CD4-positive, alpha-beta T cell treated with Interleukin-17A for 4 hours (primary cell): ENCODE measurements around the gene MUC20.
"Not testable (repeated sequence)": the region's sequence is repeated elsewhere in the genome, so short reads cannot be mapped to it uniquely, and the experiment has no call there.

ENCODE experiments used
- DNase-seq: peaks from one replicate; pipeline ENCODE4 v3.0.0-alpha.2; 2020; ENCODE audit warnings: mixed read lengths

Gene MUC20

GRCh38 chr3:195757438-195757770 lies 36.6 kb downstream of the MUC20 start:
- DNase-seq, result no peak

DNA sequence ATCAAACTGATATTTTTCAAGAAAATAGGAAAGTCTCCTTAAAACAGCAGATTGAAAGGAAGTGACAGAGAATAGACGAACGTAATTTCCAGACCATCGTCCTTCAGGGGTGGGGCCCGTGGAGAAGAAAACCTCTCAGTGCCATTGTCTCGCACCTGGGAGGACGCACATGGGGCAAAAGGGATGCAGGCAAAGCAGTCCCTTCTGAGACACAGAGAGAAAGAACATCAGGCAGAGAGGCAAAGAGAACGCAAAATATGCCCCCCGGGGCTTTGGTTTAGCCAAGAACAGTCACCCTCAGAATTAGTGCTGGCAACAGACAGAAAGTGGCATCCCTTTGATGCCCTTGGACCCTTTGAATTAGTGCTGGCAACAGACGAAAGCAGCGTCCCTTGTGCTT lies 37.0 kb downstream of the MUC20 start:
- DNase-seq, result no peak

- DNase-seq, result no peak
Observed at GRCh38 chr3:195758721-195759353, 38.1 kb downstream of the MUC20 start.

DNA sequence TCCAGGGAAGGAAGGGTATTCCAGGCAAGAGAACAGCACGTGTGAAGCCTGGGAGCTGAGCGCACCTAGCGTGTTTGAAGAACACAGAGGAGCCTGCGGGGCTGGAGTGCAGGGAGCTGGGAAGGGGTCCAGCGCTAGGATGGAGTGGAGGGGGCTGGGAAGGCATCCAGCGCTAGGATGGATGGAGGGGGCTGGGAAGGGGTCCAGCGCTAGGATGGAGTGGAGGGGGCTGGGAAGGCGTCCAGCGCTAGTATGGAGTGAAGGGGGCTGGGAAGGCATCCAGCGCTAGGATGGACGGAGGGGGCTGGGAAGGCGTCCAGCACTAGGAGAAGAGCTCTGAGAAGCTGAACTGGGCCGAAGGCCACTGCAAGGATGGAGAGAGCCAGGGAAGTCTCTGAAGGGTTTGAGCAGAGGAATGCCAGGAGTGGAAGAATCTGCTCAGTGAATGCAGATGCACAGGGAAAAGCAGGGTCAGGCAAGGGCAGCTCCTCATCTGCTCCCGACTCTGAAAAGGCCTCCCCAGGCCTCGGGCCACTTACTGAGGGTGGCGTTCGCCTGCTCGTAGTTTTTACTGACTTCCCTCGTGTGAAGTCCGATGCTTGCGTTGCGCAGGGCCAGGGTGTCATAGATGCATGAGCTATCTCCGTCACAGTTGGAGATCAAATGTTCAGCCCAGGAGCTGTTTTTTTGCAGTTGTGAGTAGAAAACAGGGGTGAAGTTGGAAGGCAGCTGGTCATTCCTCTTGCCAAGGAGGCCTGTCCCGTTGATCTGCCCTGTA lies 39.8 kb downstream of the MUC20 start:
- DNase-seq, result no peak

- no peak for DNase-seq
Observed at GRCh38 chr3:195761123-195761566, 40.4 kb downstream of the MUC20 start.

- DNase-seq, result no peak
Observed at GRCh38 chr3:195761567-195762248, 40.9 kb downstream of the MUC20 start.

- DNase-seq, result no peak
Observed at GRCh38 chr3:195762249-195762585, 41.4 kb downstream of the MUC20 start.

DNA sequence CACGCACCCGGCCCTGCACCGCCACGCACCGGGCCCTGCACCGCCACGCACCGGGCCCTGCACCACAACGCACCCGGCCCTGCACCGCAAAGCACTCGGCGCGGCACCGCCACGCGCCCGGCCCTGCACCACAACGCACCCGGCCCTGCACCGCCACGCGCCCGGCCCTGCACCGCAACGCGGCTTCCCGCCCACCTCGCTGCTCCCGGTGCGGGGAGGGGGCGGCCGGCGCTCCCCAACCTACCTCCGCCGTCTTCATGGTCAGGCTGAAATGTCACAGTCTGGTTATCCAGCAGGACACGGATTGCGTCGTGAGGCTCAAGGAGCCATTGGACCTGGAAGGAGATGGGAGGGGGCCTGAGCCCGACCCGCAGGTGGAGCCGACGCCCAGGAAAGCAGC lies 41.8 kb downstream of the MUC20 start:
- no peak for DNase-seq

DNA sequence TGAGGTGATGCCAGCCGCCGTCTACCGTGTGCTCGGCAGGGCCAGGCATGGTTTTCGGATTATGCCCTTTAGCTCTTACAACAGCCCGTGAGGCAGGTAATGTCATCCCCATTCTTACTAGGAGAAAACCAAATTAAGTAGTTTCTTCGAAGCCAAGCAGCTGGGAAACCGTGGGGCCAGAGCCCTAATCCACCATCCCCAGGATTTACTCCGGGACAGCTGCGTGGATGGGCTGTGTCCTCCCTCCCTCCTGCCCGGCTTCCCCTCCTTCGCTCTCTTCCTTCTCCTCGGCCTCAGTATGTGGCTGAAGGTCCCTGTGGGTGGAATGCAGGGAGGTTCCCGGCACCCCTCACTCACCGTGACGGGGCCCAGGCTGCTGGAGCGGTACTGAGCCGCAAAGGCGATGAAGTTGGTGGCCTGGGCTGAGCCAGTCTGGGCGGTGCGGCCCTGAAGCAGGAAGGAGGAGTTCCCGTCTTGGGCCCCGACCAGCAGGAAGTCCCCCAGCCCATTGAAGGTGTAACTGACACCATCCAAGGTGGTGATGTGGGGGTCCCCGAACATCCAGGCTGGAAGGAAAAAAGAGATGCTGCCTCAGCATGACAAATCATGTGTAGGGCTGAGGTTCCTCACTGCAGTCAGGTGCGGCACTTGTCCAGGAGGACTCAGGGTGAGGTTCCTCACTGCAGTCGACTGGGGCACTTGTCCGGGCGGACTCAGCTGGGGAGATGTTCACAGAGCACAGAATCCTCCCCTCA lies 42.5 kb downstream of the MUC20 start:
- no peak for DNase-seq

DNA sequence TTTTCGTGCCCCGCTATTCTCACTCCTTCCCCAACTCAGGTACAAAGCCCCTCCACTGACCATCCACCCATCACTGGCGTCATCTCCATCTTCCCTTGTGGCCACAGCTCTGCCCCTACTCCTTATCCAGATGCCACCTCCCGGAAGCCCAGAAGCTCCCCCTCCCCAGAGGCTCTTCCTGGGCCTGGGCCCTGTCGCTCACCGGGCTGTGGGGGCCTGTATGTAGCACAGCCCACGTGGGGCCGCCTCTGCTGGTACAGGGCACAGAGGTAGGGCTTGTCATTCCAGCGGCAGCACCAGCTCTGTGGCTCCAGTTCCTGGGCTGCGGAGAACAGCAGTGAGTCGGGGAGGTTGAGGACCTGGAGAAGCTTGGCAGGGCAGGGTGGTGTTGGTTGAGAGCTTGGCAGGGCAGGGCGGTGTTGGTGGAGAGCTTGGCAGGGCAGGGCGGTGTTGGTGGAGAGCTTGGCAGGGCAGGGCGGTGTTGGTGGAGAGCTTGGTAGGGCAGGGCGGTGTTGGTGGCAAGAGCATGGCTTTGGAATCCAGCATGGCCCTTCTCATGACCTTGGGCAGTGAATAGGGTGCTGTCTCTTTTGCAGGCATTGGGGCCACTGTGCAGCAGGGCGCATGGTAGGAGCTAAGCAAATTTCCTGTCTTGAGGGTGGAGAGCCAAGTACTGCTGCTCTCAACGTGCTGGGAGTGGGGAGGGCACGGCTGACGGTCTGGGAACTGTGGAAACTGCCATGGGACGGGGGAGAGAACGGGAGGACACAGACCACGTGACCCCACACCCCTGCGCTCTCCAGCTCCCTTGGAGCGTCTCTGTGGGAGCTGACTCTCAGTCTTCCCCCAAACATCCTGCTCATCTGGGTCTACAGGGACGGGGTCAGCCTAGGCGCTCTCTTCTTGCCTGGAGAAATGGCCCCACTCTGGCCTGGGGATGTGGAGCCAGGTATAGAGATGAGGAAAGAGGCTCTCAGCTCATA lies 43.4 kb downstream of the MUC20 start:
- no peak for DNase-seq

DNA sequence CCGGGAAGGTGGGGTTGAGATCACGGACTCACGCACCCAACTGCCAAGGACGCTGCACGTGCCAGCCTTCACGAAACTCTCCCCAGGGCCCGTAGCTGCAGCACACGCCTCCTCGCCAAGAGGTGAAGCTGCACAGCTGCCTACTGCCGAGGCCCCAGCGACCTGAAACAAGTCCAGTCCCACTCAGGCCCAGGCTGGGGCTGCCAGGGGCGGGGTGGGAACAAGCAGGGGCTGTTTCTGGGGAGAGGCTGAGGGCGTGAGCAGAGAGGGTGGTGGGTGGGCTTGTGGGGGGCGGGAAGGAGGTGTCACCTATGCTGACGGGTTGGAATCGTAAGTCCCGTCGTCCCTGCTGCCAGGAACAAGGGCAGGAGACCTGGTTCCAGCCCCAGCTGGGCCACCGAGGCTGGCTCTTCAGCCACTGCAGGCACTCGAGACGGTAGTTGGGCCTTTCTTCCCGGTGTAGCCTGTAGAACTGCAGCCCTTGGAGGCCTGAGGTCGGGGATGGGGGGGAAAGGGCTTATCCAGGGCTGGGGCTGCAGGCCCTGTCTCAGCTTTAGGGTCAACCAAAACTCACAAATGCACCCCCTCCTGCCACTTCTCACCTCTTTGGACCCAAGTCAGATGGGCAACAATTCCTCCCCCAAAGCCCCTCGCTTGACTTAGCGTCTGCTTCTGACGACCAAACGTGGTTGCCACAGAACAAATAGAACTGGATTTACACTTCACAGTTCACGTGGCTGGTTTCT lies 44.4 kb downstream of the MUC20 start:
- DNase-seq, result no peak

DNA sequence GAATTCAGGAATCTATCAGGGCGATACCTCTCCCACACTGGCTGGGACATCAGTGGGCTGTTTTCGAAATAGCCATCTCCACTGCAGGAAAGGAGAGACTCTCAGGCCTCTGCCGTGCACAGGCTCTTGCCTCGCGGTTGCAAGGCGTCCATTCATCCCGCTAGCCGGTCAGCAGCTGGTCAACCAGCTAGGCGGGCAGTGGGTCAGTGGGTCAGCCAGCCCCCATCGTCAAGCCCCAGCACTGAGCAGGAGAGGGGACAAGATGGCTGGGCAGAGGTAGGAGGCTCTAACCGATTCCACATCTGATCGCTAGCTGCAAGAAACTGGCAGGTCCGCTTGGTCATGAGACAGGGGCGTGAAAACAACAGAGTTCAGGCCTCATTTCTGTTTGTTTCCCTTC lies 45.9 kb downstream of the MUC20 start:
- DNase-seq, result no peak

- no peak for DNase-seq
Observed at GRCh38 chr3:195767792-195768191, 47.0 kb downstream of the MUC20 start.

DNA sequence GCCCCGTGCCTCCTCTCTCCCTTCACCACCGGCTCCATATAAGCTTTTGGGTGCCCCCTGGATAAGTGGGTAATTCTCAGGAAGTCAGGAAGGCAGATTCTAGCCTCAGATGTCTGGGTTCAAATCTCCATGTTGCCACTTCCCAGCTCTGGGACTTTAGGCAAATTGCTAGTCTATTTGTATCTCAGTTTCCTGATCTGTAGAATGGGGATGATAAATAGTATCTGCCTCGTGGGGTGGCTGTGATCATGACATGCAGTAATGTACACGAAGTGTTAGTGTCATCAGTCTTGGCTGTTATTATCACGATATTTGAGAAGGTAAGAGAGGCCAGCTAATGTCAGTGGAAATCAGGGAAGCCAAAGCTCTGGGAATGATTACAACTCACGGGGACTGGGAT lies 47.6 kb downstream of the MUC20 start:
- no peak for DNase-seq

DNA sequence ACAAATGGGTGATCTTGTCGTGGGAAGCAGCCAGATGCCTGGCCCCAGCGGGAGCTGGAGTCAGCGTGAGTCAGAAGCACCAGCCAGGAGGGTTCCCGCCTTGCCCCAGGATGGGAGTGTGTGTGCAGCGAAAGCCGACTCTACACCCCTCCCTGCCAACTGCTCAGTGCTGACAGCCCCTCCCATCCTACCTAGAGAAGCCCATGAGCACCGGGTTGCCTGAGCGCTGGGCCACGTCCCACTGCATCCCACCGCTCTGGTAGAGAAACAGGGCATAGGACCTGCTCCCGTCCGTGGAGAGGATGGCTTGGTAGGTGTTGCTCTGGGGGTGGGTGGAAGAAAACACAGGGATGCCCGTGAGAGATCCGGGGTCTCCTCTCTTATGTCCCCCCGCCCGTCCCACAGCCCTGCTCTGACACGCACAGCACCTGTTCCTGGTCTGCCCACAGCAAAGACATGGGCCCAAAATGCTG lies 48.1 kb downstream of the MUC20 start:
- no peak for DNase-seq

- no peak for DNase-seq
Observed at GRCh38 chr3:195769551-195769950, 48.8 kb downstream of the MUC20 start.

DNA sequence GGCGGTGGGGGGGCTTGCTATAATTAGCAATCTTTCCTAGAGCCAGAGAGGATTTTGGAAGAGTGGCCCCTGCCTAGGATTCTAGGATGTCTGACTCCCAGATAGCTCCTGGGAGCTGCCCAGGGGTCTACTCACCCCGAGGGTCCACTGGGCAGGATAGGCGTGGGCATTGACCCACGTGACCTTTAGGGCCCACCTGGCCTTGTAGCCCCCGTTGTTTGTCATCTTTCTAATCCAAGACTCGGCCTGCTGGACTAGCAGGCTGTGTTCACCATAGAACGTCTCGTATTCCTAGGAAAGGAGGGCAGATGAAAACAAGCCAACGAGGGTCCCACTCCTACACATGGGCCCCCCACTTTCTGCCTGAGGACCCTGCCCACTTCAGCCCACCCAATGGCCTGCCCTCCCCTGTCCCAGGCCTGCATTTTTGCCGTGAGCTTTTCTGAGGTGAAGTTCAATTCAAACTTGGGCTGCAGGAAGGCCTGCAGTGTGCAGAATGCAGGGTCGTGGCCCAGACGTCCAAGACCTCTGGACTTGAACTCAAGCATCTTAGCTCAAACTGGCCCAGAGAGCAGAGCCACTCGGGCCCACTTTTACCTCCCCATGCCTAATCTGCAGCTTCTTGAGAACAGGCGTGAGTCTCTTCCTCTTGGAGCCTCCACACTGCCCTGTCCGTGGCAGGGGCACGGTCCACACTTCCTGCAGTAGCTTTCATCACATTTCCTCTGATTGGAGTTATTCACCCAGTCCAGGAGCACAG lies 49.5 kb downstream of the MUC20 start:
- no peak for DNase-seq

- DNase-seq, result not testable (repeated sequence)
Observed at GRCh38 chr3:195770841-195771645, 50.3 kb downstream of the MUC20 start.

DNA sequence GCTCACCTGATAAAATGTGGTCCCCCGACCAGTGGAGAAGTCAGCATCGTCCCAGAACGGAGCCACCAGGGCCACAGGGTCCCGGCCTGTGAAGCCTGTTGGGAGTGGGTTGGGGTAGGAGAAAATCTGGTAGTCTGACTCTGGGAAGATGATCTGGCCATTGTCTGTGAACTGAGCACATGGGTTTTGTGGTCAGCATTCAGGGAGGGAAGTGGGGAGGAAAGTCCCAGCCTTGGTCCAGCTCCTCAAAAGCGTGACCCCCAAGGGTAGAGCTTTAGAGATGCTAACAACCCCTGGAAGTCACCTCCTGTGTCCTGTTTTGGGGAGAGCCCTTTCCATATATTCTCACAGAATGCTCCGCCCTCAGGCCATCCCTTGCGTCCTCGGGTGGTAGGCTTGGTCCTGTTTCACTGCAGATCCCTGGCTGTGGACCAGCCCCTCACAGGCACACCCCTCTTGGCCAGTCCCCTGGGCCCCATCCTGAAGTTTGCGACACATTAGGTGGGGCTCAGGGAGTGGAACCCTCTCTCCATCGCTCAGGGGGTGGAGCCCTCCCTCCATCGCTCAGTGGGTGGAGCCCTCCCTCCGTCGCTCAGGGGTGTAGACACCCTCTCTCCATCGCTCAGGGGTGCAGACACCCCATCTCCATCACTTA lies 51.0 kb downstream of the MUC20 start:
- no peak for DNase-seq
